Tibial nerve (tissue), 3 donors: Measurements from ENCODE around the gene EML2.

Experiments used
- CTCF ChIP-seq, 5 experiments: fragments of 200-600 bp in 3 of 5; fragments of 450-650 bp in 2 of 5; sonication (generic) in 3 of 5; IDR thresholded peaks; one replicate each; pipeline ENCODE4 v1.5.1; 2016 to 2019; ENCODE audit warnings: antibody characterized with exemption in 5 of 5, mild to moderate bottlenecking in 3 of 5, moderate library complexity in 2 of 5
- POLR2A ChIP-seq, 2 donors: fragments of 450-650 bp; IDR thresholded peaks; one replicate each; pipeline ENCODE4 v1.6.1; 2017; ENCODE audit warnings: antibody characterized with exemption in 2 of 2, mild to moderate bottlenecking in 2 of 2, moderate library complexity in 2 of 2

- TF ChIP-seq CTCF (IDR thresholded peaks at IDR 0.05) (no peak), POLR2A (IDR thresholded peaks at IDR 0.05) (no peak)
Observed at GRCh38 chr19:45591638-45592005, 47.6 kb downstream of the EML2 start.
